Stimulated activated CD8-positive, alpha-beta memory T cell treated with anti-CD3 and anti-CD28 coated beads, Interleukin-4, amount 100 ng/mL, for 1 hour (primary cell): ENCODE data around the gene OR5K4.
"Not testable (repeated sequence)": the region's sequence is repeated elsewhere in the genome, so short reads cannot be mapped to it uniquely, and the experiment has no call there.

ENCODE experiments used
- DNase-seq, 2 donors: peaks; one replicate each; pipeline ENCODE4 v3.0.0-alpha.2; 2020; ENCODE audit warnings: low read depth in 2 of 2, low spot score in 1 of 2

The OR5K4 gene

DNA sequence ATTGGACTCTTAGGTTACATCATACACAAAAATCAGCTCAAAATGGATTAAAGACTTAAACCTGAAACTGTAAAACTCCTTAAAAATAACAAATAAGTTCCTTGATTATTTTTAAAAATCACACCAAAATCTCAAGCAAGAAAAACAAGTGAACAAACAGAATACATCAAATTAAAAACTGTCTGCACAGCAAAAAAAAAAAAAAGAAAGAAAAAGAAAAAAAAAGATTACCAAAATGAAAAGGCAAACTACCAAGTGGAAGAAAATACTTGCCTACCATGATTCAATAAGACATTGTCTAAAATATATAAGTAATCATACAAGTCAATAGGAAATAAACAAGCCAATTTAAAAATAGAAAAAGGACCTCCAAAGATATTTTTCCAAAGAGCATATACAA is 17.5 kb downstream of the OR5K4 start:
- DNase-seq = no peak

DNA sequence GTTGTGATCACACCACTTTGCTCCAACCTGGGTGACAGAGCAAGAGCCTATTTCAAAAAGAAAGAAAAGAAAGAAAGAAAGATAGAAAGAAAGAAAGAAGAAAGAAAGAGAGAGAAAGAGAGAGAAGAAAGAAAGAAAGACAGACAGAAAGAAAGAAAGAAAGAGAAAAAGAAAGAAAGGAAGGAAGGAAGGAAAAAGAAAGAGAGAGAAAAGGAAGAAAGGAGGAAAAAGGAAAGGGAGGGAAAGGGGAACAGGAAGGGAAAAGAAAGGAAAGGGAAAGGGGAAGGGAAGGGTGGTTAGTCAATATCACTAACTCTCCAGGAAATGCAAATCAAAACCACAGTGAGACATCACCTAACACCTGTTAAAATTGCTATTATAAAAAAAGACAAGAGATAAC is 18.2 kb downstream of the OR5K4 start:
- DNase-seq = no peak

DNA sequence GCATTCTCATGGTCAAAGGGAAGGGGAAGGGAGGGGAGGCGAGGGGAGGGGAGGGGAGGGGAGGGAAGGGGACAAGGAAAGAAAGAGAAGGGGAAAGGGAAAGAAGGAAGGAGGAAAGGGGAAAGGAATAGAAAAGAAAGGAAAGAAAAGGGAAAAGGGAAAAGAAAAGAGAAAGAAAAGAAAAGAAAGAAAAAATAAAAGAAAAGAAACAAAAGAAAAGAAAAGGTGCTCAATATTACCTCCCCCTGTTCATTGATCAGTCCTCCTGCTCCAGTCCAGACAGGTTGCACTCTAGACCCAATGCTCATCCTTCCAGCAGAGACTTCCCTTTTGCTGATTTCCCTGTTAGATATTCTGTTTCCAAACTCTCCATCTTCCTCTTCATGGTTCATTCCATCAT is 18.8 kb downstream of the OR5K4 start:
- DNase-seq = no peak

DNA sequence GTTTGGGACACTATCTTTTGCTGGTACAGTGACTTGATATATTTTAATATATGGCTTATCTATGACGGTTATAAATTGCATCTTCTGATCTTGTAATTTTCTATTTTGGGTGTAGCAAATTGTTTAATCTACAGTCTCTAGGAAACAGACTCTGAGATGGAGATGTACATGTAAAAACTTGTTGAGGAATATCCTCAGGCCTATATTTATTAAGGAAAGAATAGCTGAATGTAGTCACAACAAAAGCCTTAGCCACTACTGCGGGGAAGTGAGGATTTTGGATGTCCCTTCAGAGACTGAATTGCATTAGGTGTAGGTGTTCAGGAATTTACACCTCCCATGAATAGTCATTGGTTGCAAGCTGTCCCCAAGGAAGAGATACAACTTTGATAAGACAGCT is 23.0 kb downstream of the OR5K4 start:
- DNase-seq = no peak

DNA sequence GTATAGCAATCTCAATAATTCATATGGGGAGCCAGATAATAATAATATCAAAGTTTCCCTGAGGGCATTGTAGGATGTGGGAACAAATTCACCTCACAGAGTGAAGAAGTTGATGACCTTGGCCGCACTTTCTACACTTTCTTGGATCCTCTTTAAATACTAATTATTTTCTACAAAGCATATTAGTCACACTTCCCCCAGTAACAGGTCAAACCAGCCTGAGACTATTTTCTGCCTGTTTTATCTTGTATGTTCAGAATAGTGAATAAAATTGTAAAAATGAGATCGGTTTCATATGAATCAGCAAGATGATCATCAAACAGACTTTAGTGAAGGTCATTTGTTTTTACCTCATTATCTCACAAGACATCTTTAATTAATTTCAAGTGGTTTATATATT is 34.5 kb downstream of the OR5K4 start:
- DNase-seq = no peak

DNA sequence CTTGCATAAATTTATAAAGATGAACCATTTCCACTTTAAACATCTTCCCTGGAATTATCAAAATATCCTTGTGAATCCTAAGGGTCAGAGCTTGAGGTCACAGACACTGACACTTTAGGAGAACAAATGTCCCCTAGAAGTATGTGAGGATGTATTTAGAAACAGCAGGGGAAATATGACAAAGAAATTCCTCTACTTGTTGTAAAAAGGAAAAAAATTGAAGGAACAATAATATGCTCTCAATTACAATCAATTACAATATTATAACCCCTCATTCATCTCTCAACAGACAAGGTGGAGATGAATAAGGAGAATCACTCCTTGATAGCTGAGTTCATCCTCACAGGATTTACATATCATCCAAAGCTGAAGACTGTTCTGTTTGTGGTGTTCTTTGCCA is 36.7 kb downstream of the OR5K4 start, which contains the start of gene OR5K3:
Gene OR5K3 (plus strand): TSS at position 301 of the 400 bp plus-strand sequence. CDS start 0 bp downstream, at position 301.
- DNase-seq = no peak

DNA sequence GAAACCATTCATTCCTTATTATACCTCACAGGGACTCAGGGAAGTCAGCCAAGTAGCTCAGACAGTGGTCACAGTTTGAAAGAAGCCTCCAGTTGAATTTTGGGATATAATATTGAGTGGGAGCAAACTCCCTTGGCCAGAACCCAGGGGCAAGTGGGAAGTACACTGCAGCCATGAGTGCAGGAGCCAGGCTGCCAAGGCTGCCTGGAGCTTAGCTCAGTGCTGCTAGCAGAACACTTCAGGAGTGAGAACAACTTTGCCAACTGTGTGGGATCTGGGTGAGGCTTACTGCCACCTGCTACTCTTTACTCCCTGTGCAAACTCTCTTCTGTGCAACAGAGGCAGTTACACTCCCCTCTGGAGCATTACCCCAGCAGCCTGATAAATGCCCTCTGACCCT is 41.4 kb downstream of the OR5K4 start:
- no peak for DNase-seq

DNA sequence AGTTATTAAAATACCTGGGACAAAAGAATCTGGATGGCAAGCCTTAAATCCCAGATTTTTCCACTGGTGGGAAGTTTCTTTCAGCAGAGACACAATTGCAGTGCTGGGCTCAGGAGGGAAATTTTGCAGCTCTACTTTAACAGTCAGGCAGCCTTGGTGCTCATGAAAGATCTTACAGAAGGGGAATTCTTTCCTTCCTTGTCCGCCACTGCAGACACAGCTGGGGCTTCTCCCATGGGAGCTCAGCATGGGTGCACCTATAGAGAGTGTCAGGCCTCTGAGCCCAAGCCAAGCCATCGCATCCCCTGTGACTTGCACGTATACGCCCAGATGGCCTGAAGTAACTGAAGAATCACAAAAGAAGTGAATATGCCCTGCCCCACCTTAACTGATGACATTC is 42.8 kb downstream of the OR5K4 start:
- DNase-seq = not testable (repeated sequence)

DNA sequence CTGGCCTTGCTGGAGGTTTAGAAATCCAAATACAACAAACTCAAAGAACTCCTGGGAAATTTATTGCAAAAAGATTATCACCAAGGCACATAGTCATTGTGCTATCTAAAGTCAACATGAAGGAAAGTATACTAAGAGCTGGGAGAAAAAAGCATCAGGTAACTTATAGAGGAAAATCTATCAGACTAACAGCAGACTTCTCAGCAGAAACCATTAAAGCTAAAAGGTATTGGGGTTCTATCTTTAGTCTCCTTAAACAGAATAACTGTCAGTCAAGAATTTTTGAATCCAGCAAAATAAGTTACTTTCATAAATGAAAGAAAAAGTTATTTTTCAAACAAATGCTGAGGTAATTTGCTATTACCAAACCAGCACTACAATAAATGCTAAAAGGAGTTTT is 44.9 kb downstream of the OR5K4 start:
- no peak for DNase-seq

DNA sequence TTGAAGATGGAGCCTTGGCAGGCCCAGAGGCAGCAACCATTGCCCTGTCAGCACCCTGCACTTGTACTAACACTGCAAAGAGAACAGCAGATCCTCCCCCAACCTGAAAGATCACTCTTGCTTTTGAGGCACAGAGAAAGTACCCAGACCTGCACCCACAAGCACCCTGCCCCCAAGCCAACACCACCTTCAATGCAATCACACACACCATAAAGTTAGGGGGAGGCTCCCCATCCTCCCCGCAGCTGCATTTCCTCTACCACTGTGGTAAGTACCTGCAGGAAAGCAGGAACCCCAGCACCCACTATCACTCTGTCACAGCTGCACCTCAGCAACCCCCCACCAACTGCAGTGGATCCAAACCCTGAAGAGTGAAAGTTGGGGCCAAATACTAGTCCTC is 48.9 kb downstream of the OR5K4 start:
- DNase-seq = no peak

DNA sequence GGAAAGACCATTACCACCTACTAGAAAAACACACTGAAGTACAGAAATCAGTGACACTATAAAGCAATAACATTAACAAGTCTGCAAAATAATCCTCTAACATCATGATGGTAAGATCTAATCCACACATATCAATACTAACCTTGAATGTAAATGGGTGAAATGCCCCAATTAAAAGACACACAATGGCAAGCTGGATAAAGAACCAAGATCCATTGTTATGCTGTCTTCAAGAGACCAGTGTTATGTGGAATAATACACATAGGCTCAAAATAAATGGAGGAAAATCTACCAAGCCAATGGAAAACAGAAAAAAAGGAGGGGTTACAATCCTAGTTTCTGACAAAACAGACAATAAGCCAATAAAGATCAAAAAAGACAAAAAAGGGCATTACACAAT is 50.4 kb downstream of the OR5K4 start:
- DNase-seq = no peak
